ENCODE measurements around the gene CHMP6. TPM values are rescaled to one million over a fixed set of nuclear protein-coding genes. Genes with fewer than 3 reads are reported as not detected.

Gene CHMP6
- total RNA-seq, 2 donors from 2014 or later, result 12.9 to 17.5 TPM

- peaks cover 0 to 91% of the 10 kb centered on the region in 2 donors for H3K4me1 ChIP-seq
- H3K4me3 ChIP-seq, result no peak overlapping the region
- TF ChIP-seq CTCF (IDR thresholded peaks at IDR 0.05), result no peak
- H3K27ac ChIP-seq, result peak overlapping the region; percentile 88
- no peaks in the 10 kb centered on the region for H3K9me3 ChIP-seq
- no peaks in the 10 kb centered on the region for H3K27me3 ChIP-seq
- no peaks in the 10 kb centered on the region for H3K36me3 ChIP-seq
- DNase-seq (ENCODE audit: low spot score), result no peak
Measured at GRCh38 chr17:81043319-81043724, 51.7 kb downstream of the CHMP6 start.

- DNase-seq (ENCODE audit: low spot score), result no peak
- peaks cover 0 to 91% of the 10 kb centered on the region in 2 donors for H3K4me1 ChIP-seq
- no peaks in the 10 kb centered on the region for H3K36me3 ChIP-seq
- no peaks in the 10 kb centered on the region for H3K9me3 ChIP-seq
- TF ChIP-seq CTCF (IDR thresholded peaks at IDR 0.05), result no peak
- peak overlapping the region in 1 of 2 donors; percentile 19 for H3K4me3 ChIP-seq
- peak overlapping the region; percentile 88 for H3K27ac ChIP-seq
- no peaks in the 10 kb centered on the region for H3K27me3 ChIP-seq
Measured at GRCh38 chr17:81043725-81044427, 52.2 kb downstream of the CHMP6 start.

- H3K9me3 ChIP-seq, result no peaks in the 10 kb centered on the region
- peak overlapping the region; percentile 88 for H3K27ac ChIP-seq
- H3K27me3 ChIP-seq, result no peaks in the 10 kb centered on the region
- H3K4me1 ChIP-seq, result peaks cover 0 to 91% of the 10 kb centered on the region in 2 donors
- H3K36me3 ChIP-seq, result no peaks in the 10 kb centered on the region
- no peak for TF ChIP-seq CTCF (IDR thresholded peaks at IDR 0.05)
- H3K4me3 ChIP-seq, result peak overlapping the region in 1 of 2 donors; percentile 19
- DNase-seq (ENCODE audit: low spot score), result no peak
Measured at GRCh38 chr17:81044428-81044763, 52.8 kb downstream of the CHMP6 start.

- no peaks in the 10 kb centered on the region for H3K27me3 ChIP-seq
- H3K36me3 ChIP-seq, result no peaks in the 10 kb centered on the region
- DNase-seq (ENCODE audit: low spot score), result peak; percentile 94
- H3K4me3 ChIP-seq, result peak overlapping the region in 1 of 2 donors; percentile 19
- H3K4me1 ChIP-seq, result peaks cover 0 to 91% of the 10 kb centered on the region in 2 donors
- H3K27ac ChIP-seq, result peak overlapping the region; percentile 88
- TF ChIP-seq CTCF (IDR thresholded peaks at IDR 0.05), result no peak
- H3K9me3 ChIP-seq, result no peaks in the 10 kb centered on the region
Measured at GRCh38 chr17:81044764-81045589, 53.3 kb downstream of the CHMP6 start.

- no peaks in the 10 kb centered on the region for H3K9me3 ChIP-seq
- peak overlapping the region in 1 of 2 donors; percentile 19 for H3K4me3 ChIP-seq
- no peaks in the 10 kb centered on the region for H3K36me3 ChIP-seq
- no peaks in the 10 kb centered on the region for H3K27me3 ChIP-seq
- no peak for TF ChIP-seq CTCF (IDR thresholded peaks at IDR 0.05)
- peaks cover 0 to 91% of the 10 kb centered on the region in 2 donors for H3K4me1 ChIP-seq
- peak overlapping the region; percentile 88 for H3K27ac ChIP-seq
- no peak for DNase-seq (ENCODE audit: low spot score)
Measured at GRCh38 chr17:81045590-81046095, 54.0 kb downstream of the CHMP6 start.

All from right atrium auricular region (tissue), 2 donors.